BE2C (cell line): ENCODE results near the gene PRDM5.

Source experiments
- DNase-seq: peaks from one replicate; pipeline ENCODE4 v3.0.0-alpha.2; 2020
- H3K27me3 ChIP-seq: fragments of 250-450 bp; sonication (Bioruptor Pico); 2 replicates; pipeline ENCODE4 v1.5.1; 2020; ENCODE audit warnings: mild to moderate bottlenecking
- H3K36me3 ChIP-seq: fragments of 250-450 bp; sonication (Bioruptor Pico); 2 replicates; pipeline ENCODE4 v1.5.1; 2020; ENCODE audit warnings: mild to moderate bottlenecking
- H3K4me1 ChIP-seq: fragments of 250-450 bp; sonication (Bioruptor Pico); 2 replicates; pipeline ENCODE4 v1.5.1; 2020
- H3K4me3 ChIP-seq: 2 replicates; pipeline ENCODE4 v1.5.1; 2011; ENCODE audit warnings: low read depth, low read length
- H3K9me3 ChIP-seq: fragments of 250-450 bp; sonication (Bioruptor Pico); 2 replicates; pipeline ENCODE4 v1.5.1; 2020
- TF ChIP-seq, protein P1 (sequence below): IDR thresholded peaks from 2 replicates; pipeline ENCODE4 v1.5.1; 2012; ENCODE audit warnings: mild to moderate bottlenecking, low read depth, low read length

The PRDM5 gene

DNA sequence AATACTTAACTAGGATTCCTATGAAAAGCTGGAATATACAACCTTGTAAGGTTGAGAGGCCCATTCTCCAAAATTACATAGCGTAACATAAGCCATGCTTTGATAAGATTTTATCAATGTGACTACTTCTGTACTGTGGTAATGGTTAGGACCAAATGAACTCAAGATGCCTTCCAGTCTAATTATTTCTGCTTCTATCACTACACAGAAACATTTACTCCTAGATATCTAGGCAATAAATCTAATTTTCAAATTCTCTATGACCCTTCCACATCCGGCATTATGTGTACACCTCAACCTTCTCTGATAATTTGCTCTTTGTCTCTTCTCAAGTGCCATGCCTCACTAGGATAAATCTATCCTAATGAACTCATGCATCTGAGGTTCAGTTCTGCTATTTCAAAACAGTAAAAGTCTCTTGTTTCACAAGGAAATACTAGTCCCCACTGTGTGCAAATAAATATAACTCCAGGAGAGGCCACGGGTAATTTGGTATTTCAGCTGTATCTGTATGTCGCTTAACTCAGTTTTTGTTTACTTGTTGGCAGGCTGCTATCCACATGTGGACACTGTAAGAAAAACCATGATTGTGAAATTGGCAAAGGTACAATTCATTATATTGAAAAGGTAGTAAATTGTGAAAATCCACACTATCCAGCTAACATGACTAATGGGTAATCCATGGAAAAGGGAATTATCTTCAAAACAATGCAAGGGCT lies 93.3 kb downstream of the PRDM5 start:
- no peaks in the 10 kb centered on the region for H3K9me3 ChIP-seq
- no peak for DNase-seq
- peaks cover 4% of the 10 kb centered on the region for H3K4me1 ChIP-seq
- no peak overlapping the region for H3K4me3 ChIP-seq
- TF ChIP-seq, protein P1, sequence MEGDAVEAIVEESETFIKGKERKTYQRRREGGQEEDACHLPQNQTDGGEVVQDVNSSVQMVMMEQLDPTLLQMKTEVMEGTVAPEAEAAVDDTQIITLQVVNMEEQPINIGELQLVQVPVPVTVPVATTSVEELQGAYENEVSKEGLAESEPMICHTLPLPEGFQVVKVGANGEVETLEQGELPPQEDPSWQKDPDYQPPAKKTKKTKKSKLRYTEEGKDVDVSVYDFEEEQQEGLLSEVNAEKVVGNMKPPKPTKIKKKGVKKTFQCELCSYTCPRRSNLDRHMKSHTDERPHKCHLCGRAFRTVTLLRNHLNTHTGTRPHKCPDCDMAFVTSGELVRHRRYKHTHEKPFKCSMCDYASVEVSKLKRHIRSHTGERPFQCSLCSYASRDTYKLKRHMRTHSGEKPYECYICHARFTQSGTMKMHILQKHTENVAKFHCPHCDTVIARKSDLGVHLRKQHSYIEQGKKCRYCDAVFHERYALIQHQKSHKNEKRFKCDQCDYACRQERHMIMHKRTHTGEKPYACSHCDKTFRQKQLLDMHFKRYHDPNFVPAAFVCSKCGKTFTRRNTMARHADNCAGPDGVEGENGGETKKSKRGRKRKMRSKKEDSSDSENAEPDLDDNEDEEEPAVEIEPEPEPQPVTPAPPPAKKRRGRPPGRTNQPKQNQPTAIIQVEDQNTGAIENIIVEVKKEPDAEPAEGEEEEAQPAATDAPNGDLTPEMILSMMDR: no peak
- H3K36me3 ChIP-seq: no peaks in the 10 kb centered on the region
- H3K27me3 ChIP-seq: no peaks in the 10 kb centered on the region

DNA sequence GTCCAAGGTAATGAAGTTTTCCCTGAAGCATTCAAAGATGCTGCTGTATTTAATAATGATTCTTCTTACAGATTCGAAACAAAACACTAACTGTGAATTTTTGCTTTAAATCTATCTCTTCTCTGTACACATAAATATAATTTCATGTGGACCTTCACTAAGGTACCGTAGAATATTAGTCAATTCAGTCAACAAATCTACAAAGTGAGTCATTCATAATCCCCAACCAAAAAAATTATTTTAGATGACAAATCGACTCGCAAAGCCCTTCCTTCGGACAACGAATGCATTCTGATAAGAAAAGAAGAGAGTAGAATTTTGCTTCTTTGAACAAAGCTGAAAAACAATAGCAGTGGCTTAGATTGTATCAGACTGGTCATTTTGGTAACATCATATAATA lies 95.7 kb downstream of the PRDM5 start:
- Histone ChIP-seq H3K27me3 (no peaks in the 10 kb centered on the region), H3K4me1 (peaks cover 25% of the 10 kb centered on the region), H3K36me3 (no peaks in the 10 kb centered on the region), H3K4me3 (no peak overlapping the region), H3K9me3 (no peaks in the 10 kb centered on the region)
- TF ChIP-seq, protein P1: no peak
- no peak for DNase-seq

DNA sequence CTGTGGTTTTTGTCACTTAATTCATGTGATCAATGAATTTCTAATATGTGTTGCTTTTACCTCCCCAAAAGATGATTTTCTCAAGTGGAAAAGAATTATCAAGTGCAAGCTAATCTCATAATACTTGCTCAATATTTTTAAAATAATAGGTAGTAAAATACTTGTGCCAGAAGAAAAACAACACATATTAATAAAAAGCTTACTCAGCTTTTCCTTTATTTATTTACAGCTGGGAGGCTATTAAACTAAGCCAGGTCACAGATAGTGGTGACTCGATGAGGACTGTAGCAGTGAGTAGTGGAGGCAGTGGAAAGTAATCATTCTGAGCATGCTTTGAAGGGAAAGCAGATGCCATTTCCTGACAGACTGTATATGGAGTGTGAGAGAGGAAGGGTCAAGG lies 96.1 kb downstream of the PRDM5 start:
- no peaks in the 10 kb centered on the region for H3K36me3 ChIP-seq
- H3K9me3 ChIP-seq: no peaks in the 10 kb centered on the region
- peaks cover 25% of the 10 kb centered on the region for H3K4me1 ChIP-seq
- TF ChIP-seq, protein P1: no peak
- H3K4me3 ChIP-seq: no peak overlapping the region
- no peak for DNase-seq
- H3K27me3 ChIP-seq: no peaks in the 10 kb centered on the region

DNA sequence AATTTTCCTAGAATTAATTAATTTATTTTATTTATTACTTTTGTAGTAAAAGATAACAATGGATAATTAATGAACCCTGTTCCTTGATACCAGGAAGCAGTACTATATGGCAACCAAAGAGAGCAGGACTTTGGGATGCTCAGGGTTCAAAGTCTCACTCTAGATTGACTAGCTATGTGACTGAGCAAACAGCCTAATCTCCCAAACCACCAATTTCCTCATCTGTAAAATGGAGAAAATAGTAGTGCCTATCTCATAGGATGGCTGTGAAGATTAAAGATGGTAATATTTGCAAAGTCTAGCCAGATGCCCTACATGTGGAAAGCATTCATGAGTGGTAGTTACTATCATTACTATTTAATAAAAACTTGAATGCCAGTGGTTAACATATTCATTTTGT lies 97.6 kb downstream of the PRDM5 start:
- H3K36me3 ChIP-seq: no peaks in the 10 kb centered on the region
- H3K4me1 ChIP-seq: peaks cover 21% of the 10 kb centered on the region
- H3K9me3 ChIP-seq: no peaks in the 10 kb centered on the region
- no peaks in the 10 kb centered on the region for H3K27me3 ChIP-seq
- TF ChIP-seq, protein P1: no peak
- H3K4me3 ChIP-seq: no peak overlapping the region
- DNase-seq: no peak

DNA sequence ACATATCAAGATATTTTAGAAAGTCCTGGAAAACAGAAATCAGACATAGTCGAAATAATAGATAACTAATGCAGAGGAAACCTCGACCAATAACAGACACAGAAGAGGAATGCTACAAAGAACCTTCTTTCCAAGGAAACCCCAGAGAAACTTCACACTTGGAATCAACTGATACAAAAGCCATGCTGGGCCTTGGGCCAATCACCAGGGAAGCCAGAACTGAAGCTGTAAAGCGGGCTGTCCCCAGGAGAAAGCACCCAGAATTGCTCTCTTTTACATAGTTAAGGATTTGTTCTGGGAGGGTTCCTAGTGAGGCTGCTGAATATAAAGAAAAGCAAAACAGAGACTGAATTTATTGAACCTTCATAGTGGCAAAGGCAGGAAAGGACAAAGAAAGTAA lies 100.5 kb downstream of the PRDM5 start:
- Histone ChIP-seq H3K27me3 (no peaks in the 10 kb centered on the region), H3K4me1 (peaks cover 21% of the 10 kb centered on the region), H3K36me3 (no peaks in the 10 kb centered on the region), H3K4me3 (no peak overlapping the region), H3K9me3 (no peaks in the 10 kb centered on the region)
- TF ChIP-seq, protein P1: no peak
- DNase-seq: no peak

DNA sequence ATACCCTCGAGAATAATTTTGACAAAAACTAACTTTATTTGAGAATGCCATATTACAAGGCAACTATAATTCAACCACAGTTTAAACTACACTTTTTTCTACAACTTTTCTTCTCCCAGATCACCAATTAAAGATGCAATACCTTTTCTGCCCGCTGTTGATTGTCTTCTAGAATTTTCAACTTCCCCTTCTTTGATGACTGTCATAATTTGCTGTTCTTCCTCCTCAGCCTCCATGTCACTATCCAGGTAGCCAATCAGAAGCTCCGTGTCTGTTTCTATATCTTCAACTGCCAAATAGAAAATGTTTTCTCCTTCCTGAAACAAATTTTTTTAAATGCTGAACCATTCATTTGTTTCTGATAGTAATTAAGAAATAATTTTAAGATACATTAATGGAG lies 101.5 kb downstream of the PRDM5 start:
- TF ChIP-seq, protein P1: no peak
- Histone ChIP-seq H3K4me3 (no peak overlapping the region), H3K27me3 (no peaks in the 10 kb centered on the region), H3K9me3 (no peaks in the 10 kb centered on the region), H3K36me3 (no peaks in the 10 kb centered on the region), H3K4me1 (peaks cover 21% of the 10 kb centered on the region)
- no peak for DNase-seq
